Tibial nerve (tissue), 3 donors: ENCODE data around the gene CARD6.

ENCODE experiments used
- CTCF ChIP-seq, 5 experiments: fragments of 200-600 bp in 3 of 5; fragments of 450-650 bp in 2 of 5; sonication (generic) in 3 of 5; IDR thresholded peaks; one replicate each; pipeline ENCODE4 v1.5.1; 2016 to 2019; ENCODE audit warnings: antibody characterized with exemption in 5 of 5, mild to moderate bottlenecking in 3 of 5, moderate library complexity in 2 of 5
- POLR2A ChIP-seq, 2 donors: fragments of 450-650 bp; IDR thresholded peaks; one replicate each; pipeline ENCODE4 v1.6.1; 2017; ENCODE audit warnings: antibody characterized with exemption in 2 of 2, mild to moderate bottlenecking in 2 of 2, moderate library complexity in 2 of 2

- TF ChIP-seq POLR2A (IDR thresholded peaks at IDR 0.05), result no peak
- TF ChIP-seq CTCF (IDR thresholded peaks at IDR 0.05), result no peak
These were observed 39.2 kb upstream of the CARD6 start for GRCh38 chr5:40801771-40802562.
